ENCODE results near the gene AP3S1.
"Not testable (repeated sequence)": the region's sequence is repeated elsewhere in the genome, so short reads cannot be mapped to it uniquely, and the experiment has no call there.

The AP3S1 gene

GRCh38 chr5:115841382-115842088 lies at the start of gene AP3S1, which contains the start of gene ATG12:
Gene AP3S1 (plus strand): TSS chr5:115841935. CDS start chr5:115842038, 103 bp downstream.
Gene ATG12 (minus strand): TSS chr5:115841565. CDS start chr5:115841552, 13 bp downstream.
- DNase-seq = peak; percentile 91

DNA sequence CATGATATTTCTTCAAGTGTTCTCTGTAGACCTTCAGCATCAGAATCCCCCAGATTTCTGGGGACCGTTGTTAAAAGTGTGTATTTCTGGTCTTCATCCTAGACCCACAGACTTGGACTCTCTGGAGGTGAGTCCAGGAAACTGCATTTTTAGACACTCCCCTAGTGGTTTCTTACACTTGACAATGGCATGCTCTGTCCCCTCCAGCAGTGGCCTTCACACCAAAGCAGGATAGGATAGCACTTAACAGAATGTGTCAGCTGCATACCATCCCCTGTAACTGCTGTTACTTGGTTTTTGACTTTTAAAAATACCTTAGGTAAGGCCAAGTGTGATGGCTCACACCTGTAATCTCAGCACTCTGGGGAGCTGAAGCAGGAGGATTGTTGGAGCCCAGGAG lies 46.0 kb upstream of the AP3S1 start:
- DNase-seq = no peak

- no peak for DNase-seq
Measured at GRCh38 chr5:115796656-115797055, 45.1 kb upstream of the AP3S1 start.

GRCh38 chr5:115798252-115798651 lies 43.5 kb upstream of the AP3S1 start:
- no peak for DNase-seq

DNA sequence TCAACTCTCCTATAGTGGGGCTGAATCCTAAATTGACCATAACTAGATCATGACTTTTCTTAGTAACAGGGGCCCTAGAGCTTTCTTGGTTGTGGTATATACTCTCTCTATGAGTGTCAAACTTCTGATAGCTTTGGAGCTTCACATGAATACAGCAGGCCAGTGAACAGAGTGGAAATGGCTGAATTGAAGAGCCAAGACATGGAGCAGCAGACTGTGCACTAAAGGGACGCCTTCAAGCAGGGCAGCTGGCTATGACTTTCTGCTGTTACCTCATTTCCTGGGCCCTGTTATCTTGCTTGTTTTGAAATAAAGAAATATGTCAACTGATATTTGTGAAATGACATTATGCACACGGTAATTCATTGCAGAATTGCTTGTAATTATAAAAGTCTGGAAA lies 41.6 kb upstream of the AP3S1 start:
- DNase-seq = no peak

GRCh38 chr5:115801152-115801551 lies 40.6 kb upstream of the AP3S1 start:
- DNase-seq = no peak

GRCh38 chr5:115801984-115802383 lies 39.8 kb upstream of the AP3S1 start:
- no peak for DNase-seq

GRCh38 chr5:115806986-115807653 lies 34.6 kb upstream of the AP3S1 start:
- DNase-seq = no peak

DNA sequence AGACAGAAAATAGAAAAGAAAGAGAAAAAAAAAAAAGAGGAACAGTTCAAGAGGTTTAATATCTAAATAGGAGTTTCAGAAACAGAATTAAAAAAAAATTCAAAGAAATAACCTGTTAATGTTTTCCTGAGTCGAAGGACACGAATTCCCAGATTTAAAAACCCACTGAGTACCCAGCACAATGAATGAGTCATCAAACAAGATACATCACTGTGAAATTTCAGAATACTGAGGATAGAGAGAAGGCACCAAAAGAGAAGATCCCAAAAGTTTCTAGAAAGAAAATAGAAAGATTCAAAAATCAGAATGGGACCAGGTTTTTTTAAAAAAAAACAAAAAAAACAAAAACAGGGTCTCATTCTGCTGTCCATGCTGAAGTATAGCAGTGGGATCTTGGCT lies 34.1 kb upstream of the AP3S1 start:
- DNase-seq = no peak

DNA sequence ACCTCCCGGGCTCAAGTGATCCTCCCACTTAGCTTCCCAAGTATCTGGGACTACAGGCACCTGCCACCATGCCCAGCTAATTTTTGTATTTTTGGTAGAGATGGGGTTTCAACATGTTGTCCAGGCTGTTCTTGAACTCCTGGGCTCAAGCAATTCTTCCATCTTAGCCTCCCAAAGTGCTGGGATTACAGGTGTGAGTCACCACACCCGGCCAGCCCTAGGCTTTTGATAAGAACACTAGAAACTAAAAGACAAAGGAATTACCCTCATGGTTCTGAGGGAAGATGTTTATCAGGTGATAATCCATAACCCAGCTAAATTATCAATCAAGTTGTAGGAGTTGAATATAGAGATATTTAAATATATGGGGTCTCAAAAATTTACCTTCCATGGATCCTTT lies 33.7 kb upstream of the AP3S1 start:
- not testable (repeated sequence) for DNase-seq

- DNase-seq = no peak
Measured at GRCh38 chr5:115809946-115810345, 31.8 kb upstream of the AP3S1 start.

GRCh38 chr5:115810761-115811160 lies 31.0 kb upstream of the AP3S1 start:
- DNase-seq = no peak

GRCh38 chr5:115811406-115811805 lies 30.3 kb upstream of the AP3S1 start:
- DNase-seq = no peak

- DNase-seq = no peak
Measured at GRCh38 chr5:115812372-115812771, 29.4 kb upstream of the AP3S1 start.

DNA sequence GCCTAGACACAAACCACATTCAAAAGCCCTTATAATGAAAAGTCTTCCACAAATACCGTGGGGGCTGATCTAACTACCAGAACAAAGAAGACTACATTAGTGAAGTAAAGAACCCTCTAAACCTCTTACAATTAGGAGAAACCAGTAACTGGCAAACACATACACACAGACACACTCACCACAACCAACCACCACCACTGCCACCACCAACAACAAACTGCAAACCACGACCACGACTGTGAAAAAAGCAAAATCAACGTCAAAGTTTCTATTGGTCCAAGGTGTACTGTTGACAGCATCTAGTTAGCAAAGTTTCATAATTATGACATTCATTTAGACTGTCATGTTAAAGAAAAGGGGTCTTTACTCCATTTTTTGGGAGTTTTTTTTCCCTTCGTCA lies 28.0 kb upstream of the AP3S1 start:
- DNase-seq = no peak

- DNase-seq = peak; percentile 23
Measured at GRCh38 chr5:115815006-115815692, 26.6 kb upstream of the AP3S1 start.

DNA sequence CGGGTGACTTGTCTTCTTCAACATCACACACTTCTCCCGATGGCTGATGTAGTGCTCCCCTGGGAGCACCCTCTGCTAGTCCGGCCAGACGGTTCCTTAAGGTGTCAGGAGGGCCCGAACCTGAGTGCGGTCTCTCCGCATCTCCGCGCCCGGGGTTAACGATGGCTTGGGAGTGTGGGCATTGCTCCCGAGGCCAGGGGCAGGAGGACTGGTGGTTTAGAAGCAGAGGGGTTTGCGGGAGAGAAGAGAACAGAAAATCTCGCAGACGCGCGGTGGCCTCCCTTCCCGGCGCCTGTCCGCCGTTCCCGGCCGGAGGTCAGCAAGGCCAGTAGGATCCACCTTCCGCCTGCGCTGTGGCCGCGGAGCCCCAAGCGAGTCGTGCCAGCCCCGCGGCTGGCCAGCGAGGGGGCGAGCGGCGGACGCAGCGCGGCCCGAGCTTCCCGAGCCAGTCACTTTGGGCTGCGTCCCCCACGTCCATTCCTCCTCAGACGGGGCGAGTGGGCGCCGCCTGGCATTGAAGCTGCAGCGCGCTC lies 26.0 kb upstream of the AP3S1 start:
- peak; percentile 34 for DNase-seq

GRCh38 chr5:115816226-115817081 lies 25.3 kb upstream of the AP3S1 start, which contains the start of gene CDO1:
Gene CDO1 (minus strand): TSS chr5:115816659. CDS start chr5:115816397, 262 bp downstream.
- peak; percentile 51 for DNase-seq

DNA sequence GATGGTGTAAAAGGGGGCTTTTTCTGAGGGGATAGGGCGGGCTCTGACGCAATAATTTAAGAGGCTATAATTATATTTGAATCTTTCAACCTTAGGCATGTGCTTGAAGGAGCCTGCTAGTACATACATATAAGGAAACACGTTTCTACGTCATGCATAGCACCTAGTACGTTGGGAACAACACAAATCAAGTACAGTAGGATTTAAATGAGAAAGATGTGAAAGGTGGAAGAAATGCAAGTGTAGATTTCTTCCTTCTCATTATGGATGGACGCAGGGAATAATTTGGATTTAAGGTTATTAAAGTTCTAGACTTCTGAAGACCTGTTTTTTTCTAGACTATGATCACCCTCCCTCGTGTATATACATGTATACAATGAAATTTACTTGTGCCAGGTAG lies 24.3 kb upstream of the AP3S1 start:
- DNase-seq = no peak

- DNase-seq = no peak
Measured at GRCh38 chr5:115818821-115819220, 22.9 kb upstream of the AP3S1 start.

- no peak for DNase-seq
Measured at GRCh38 chr5:115820846-115821245, 20.9 kb upstream of the AP3S1 start.

GRCh38 chr5:115824983-115825382 lies 16.8 kb upstream of the AP3S1 start:
- DNase-seq = not testable (repeated sequence)

GRCh38 chr5:115825948-115826347 lies 15.8 kb upstream of the AP3S1 start:
- DNase-seq = no peak
